H1 (cell line): ENCODE data around the gene ABLIM1. TPM values are rescaled to one million over a fixed set of nuclear protein-coding genes. Genes with fewer than 3 reads are reported as not detected.

ENCODE experiments used
- CTCF ChIA-PET: fragments of 300-600 bp; sonication (Branson Sonifier 250); formaldehyde crosslinking; loops from one replicate; lab custom pipeline; 2021; ENCODE audit not compliant: partially characterized antibody; lab: Charles Lee
- POLR2A ChIA-PET: fragments of 300-600 bp; sonication (Branson Sonifier 250); formaldehyde crosslinking; loops from one replicate; lab custom pipeline; 2021; ENCODE audit warnings: inconsistent platforms; ENCODE audit not compliant: partially characterized antibody; lab: Charles Lee
- DNase-seq, 2 experiments: peaks; one replicate each; pipeline versions ENCODE4 v3.0.0 to v3.0.0-alpha.2; 2010 to 2022; ENCODE audit warnings: low spot score in 2 of 2, low read depth in 1 of 2, mixed read lengths in 1 of 2
- FAIRE-seq: peaks from 2 replicates; lab custom pipeline; 2011; peaks lifted over from hg19 to GRCh38; lab: Jason Lieb, UNC
- H2AFZ ChIP-seq: 2 replicates; pipeline ENCODE4 v1.8.1; 2012; ENCODE audit warnings: low read length, inconsistent platforms
- H2AK5ac ChIP-seq: 2 replicates; pipeline ENCODE4 v1.6.1; 2013; ENCODE audit warnings: low read depth, low read length
- H2BK120ac ChIP-seq: replicated peaks from 2 replicates; pipeline ENCODE3; 2013; ENCODE audit warnings: low read depth, low read length, inconsistent platforms
- H2BK12ac ChIP-seq: 2 replicates; pipeline ENCODE4 v1.6.1; 2013; ENCODE audit warnings: low read depth, low read length
- H2BK15ac ChIP-seq: 2 replicates; pipeline ENCODE4 v1.6.1; 2013; ENCODE audit warnings: low read length
- H2BK20ac ChIP-seq: 2 replicates; pipeline ENCODE4 v1.6.1; 2013; ENCODE audit warnings: low read length
- H2BK5ac ChIP-seq: 2 replicates; pipeline ENCODE4 v1.6.1; 2013; ENCODE audit warnings: low read depth, low read length
- H3K14ac ChIP-seq: 2 replicates; pipeline ENCODE4 v1.6.1; 2013; ENCODE audit warnings: inconsistent platforms; ENCODE audit not compliant: insufficient read length
- H3K18ac ChIP-seq: 2 replicates; pipeline ENCODE4 v1.6.1; 2013; ENCODE audit warnings: low read length; ENCODE audit errors: extremely low read depth
- H3K23ac ChIP-seq: 2 replicates; pipeline ENCODE4 v1.6.1; 2013; ENCODE audit warnings: inconsistent platforms; ENCODE audit not compliant: insufficient read length
- H3K23me2 ChIP-seq: 2 replicates; pipeline ENCODE4 v1.6.1; 2013; ENCODE audit warnings: low read depth, low read length
- H3K27ac ChIP-seq: 2 replicates; pipeline ENCODE4 v1.6.1; 2011; ENCODE audit warnings: low read depth, low read length, inconsistent platforms
- H3K27me3 ChIP-seq, 4 experiments: replicated peaks in 1 of 4; 1 replicate in 1 of 4; 2 replicates in 3 of 4; pipeline versions ENCODE4 v1.6.1 to v1.8.1; 2011 to 2013; ENCODE audit warnings: low read length in 3 of 4, mild to moderate bottlenecking in 3 of 4, inconsistent platforms in 2 of 4, mixed read lengths in 2 of 4, moderate library complexity in 1 of 4; ENCODE audit not compliant: control insufficient read depth in 3 of 4, insufficient read depth in 3 of 4; ENCODE audit errors: extremely low read depth in 1 of 4
- H3K36me3 ChIP-seq, 4 experiments: 2 replicates each; pipeline versions ENCODE4 v1.6.1 to v1.8.1; 2011 to 2013; ENCODE audit warnings: mild to moderate bottlenecking in 4 of 4, low read length in 3 of 4, moderate library complexity in 2 of 4, control low read depth in 1 of 4, inconsistent platforms in 1 of 4; ENCODE audit not compliant: insufficient read depth in 4 of 4, control insufficient read depth in 2 of 4
- H3K4ac ChIP-seq: replicated peaks from 2 replicates; pipeline ENCODE3; 2013; ENCODE audit warnings: low read length, low read depth, mixed read lengths, inconsistent platforms; ENCODE audit not compliant: insufficient read length
- H3K4me1 ChIP-seq, 4 experiments: replicated peaks in 1 of 4; 1 replicate in 1 of 4; 2 replicates in 3 of 4; pipeline versions ENCODE4 v1.6.1 to v1.8.1; 2011 to 2013; ENCODE audit warnings: low read length in 3 of 4, inconsistent platforms in 2 of 4, mixed read lengths in 1 of 4; ENCODE audit not compliant: insufficient read depth in 4 of 4, control insufficient read depth in 3 of 4
- H3K4me2 ChIP-seq, 2 experiments: 2 replicates each; pipeline versions ENCODE4 v1.6.1 to v1.8.1; 2011 to 2013; ENCODE audit warnings: low read depth in 2 of 2, low read length in 2 of 2, control low read depth in 1 of 2, inconsistent platforms in 1 of 2, mild to moderate bottlenecking in 1 of 2; ENCODE audit not compliant: insufficient read depth in 1 of 2
- H3K4me3 ChIP-seq, 4 experiments: fragments of 200-600, 300-600 bp in 1 of 4; sonication (generic), shearing (Covaris generic), sonication (Bioruptor Twin) in 1 of 4; 2 replicates each; pipeline versions ENCODE4 v1.5.1 to v1.8.1; 2011 to 2016; ENCODE audit warnings: low read length in 4 of 4, low read depth in 3 of 4, control low read depth in 2 of 4, inconsistent platforms in 2 of 4, mild to moderate bottlenecking in 2 of 4, mixed read lengths in 1 of 4, moderate library complexity in 1 of 4; ENCODE audit not compliant: insufficient read depth in 2 of 4; ENCODE audit errors: extremely low read depth in 1 of 4
- H3K56ac ChIP-seq: replicated peaks from 2 replicates; pipeline ENCODE3; 2013; ENCODE audit warnings: low read depth, mild to moderate bottlenecking, mixed read lengths, low read length, inconsistent platforms; ENCODE audit not compliant: insufficient read length
- H3K79me1 ChIP-seq: 2 replicates; pipeline ENCODE4 v1.6.1; 2013; ENCODE audit warnings: low read depth, low read length, control low read depth
- H3K79me2 ChIP-seq, 2 experiments: 2 replicates each; pipeline versions ENCODE4 v1.6.1 to v1.8.1; 2012 to 2013; ENCODE audit warnings: low read length in 2 of 2, mild to moderate bottlenecking in 2 of 2, inconsistent platforms in 1 of 2; ENCODE audit not compliant: insufficient read depth in 2 of 2, control insufficient read depth in 1 of 2
- H3K9ac ChIP-seq, 4 experiments: replicated peaks in 1 of 4; 1 replicate in 1 of 4; 2 replicates in 3 of 4; pipeline versions ENCODE4 v1.6.1 to v1.8.1; 2011 to 2013; ENCODE audit warnings: low read depth in 3 of 4, low read length in 3 of 4, control low read depth in 2 of 4, mild to moderate bottlenecking in 2 of 4, moderate library complexity in 2 of 4, inconsistent platforms in 1 of 4; ENCODE audit errors: extremely low read depth in 1 of 4
- H3K9me3 ChIP-seq, 2 experiments: 2 replicates each; pipeline versions ENCODE4 v1.6.1 to v1.8.1; 2012 to 2013; ENCODE audit warnings: mild to moderate bottlenecking in 2 of 2, moderate library complexity in 2 of 2, control low read depth in 1 of 2, inconsistent platforms in 1 of 2, low read depth in 1 of 2, low read length in 1 of 2, mixed read lengths in 1 of 2; ENCODE audit not compliant: insufficient read depth in 2 of 2
- H4K20me1 ChIP-seq, 2 experiments: replicated peaks in 1 of 2; 2 replicates each; pipeline versions ENCODE3 to v1.8.1; 2011 to 2013; ENCODE audit warnings: inconsistent platforms in 2 of 2, low read length in 2 of 2, mild to moderate bottlenecking in 1 of 2; ENCODE audit not compliant: insufficient read depth in 2 of 2, control insufficient read depth in 1 of 2
- H4K5ac ChIP-seq: 2 replicates; pipeline ENCODE4 v1.6.1; 2013; ENCODE audit warnings: low read length, low read depth, mixed read lengths, inconsistent platforms; ENCODE audit not compliant: insufficient read length
- H4K8ac ChIP-seq: 2 replicates; pipeline ENCODE4 v1.8.0; 2013; ENCODE audit warnings: mild to moderate bottlenecking, moderate library complexity, low read length, inconsistent platforms; ENCODE audit not compliant: insufficient read depth; ENCODE audit errors: extremely low read depth
- H4K91ac ChIP-seq: replicated peaks from 2 replicates; pipeline ENCODE3; 2013; ENCODE audit warnings: low read length, mixed read lengths, inconsistent platforms; ENCODE audit not compliant: insufficient read length
- CBX5 ChIP-seq: fragments of 300-800, 300-1000 bp; sonication (generic); IDR thresholded peaks from 2 replicates; pipeline ENCODE4 v1.7.1; 2016; ENCODE audit warnings: antibody characterized with exemption, low read length, low read depth
- CHD1 ChIP-seq: IDR thresholded peaks from 2 replicates; pipeline ENCODE4 v1.6.1; 2012; ENCODE audit warnings: low read depth, low read length, improper control_type of control experiment
- CREB1 ChIP-seq: IDR thresholded peaks from 2 replicates; pipeline ENCODE4 v1.6.1; 2012; ENCODE audit warnings: inconsistent platforms
- EGR1 ChIP-seq: IDR thresholded peaks from 2 replicates; pipeline ENCODE4 v1.6.1; 2011; ENCODE audit warnings: low read depth, low read length, borderline replicate concordance
- EP300 ChIP-seq, 2 experiments: IDR thresholded peaks; 1 replicate in 1 of 2; 2 replicates in 1 of 2; pipeline ENCODE4 v1.6.1; 2011 to 2012; ENCODE audit warnings: low read depth in 2 of 2, low read length in 2 of 2, mild to moderate bottlenecking in 2 of 2, borderline replicate concordance in 1 of 2, inconsistent platforms in 1 of 2, moderate library complexity in 1 of 2
- POLR2AphosphoS5 ChIP-seq: IDR thresholded peaks from 2 replicates; pipeline ENCODE4 v1.6.1; 2011; ENCODE audit warnings: low read depth, low read length
- RFX5 ChIP-seq: IDR thresholded peaks from 2 replicates; pipeline ENCODE4 v1.6.1; 2011; ENCODE audit warnings: low read depth, low read length, improper control_type of control experiment, borderline replicate concordance
- SIX5 ChIP-seq: IDR thresholded peaks from 2 replicates; pipeline ENCODE4 v1.6.1; 2011; ENCODE audit warnings: mild to moderate bottlenecking, low read depth, low read length
- TAF1 ChIP-seq: IDR thresholded peaks from 2 replicates; pipeline ENCODE4 v1.6.1; 2011; ENCODE audit warnings: mild to moderate bottlenecking, low read depth, low read length
- TAF7 ChIP-seq: optimal IDR thresholded peaks from 2 replicates; pipeline ENCODE3; 2011; ENCODE audit warnings: low read depth, mild to moderate bottlenecking, inconsistent platforms, low read length, moderate library complexity, borderline replicate concordance
- TBP ChIP-seq: IDR thresholded peaks from 2 replicates; pipeline ENCODE4 v1.6.1; 2011; ENCODE audit warnings: low read depth, low read length, improper control_type of control experiment
- WGBS, 2 experiments: shearing (Covaris generic) in 1 of 2; methylation state at CpG; one replicate each; pipeline versions ENCODE4 v1.1.6 to v1.1.7; 2013 to 2015; ENCODE audit warnings: low lambda C conversion rate in 2 of 2, mixed read lengths in 2 of 2, inconsistent platforms in 1 of 2, low coverage in 1 of 2, missing lambda C conversion rate in 1 of 2; ENCODE audit not compliant: insufficient replicate concordance in 2 of 2, insufficient coverage in 1 of 2, insufficient read length in 1 of 2; ENCODE audit errors: extremely low coverage in 1 of 2, missing lambda C conversion rate in 1 of 2; 5-methylcytosine and 5-hydroxymethylcytosine counted together
- polyA plus RNA-seq, 7 experiments: library from polyadenylated mRNA; depleted of rRNA in 3 of 7; stranded (reverse) in 5 of 7; unstranded in 2 of 7; fragments of >200 nt in 5 of 7; fragments of 200-250 nt in 2 of 7; gene quantifications; 1 replicate in 5 of 7; 2 replicates in 1 of 7; 4 replicates in 1 of 7; pipeline versions ENCODE4 v1.2.1 to v1.2.3, GENCODE V29; 2011 to 2013; ENCODE audit warnings: missing spikeins in 2 of 7, mixed read lengths in 2 of 7
- total RNA-seq: library from RNA; stranded (reverse); fragmentation: NEBNext Ultra II Directional; extraction: Animal tissue kit (Norgen Biotek cat#: 25700); gene quantifications from 2 replicates; pipeline ENCODE4 v1.2.1, GENCODE V29; 2021
- TF ChIP-seq, protein P1 (sequence below): IDR thresholded peaks from 2 replicates; pipeline ENCODE4 v1.6.1; 2012; ENCODE audit warnings: low read length, inconsistent platforms
- TF ChIP-seq, protein P2 (sequence below): IDR thresholded peaks from 2 replicates; pipeline ENCODE4 v1.6.1; 2012; ENCODE audit warnings: inconsistent platforms

Gene ABLIM1
- total and polyA plus RNA-seq, 2 of the 8 experiments (the other 6 are each of a cell fraction or from before 2014, with no cell fraction given), result 51.2 to 51.7 TPM

DNA sequence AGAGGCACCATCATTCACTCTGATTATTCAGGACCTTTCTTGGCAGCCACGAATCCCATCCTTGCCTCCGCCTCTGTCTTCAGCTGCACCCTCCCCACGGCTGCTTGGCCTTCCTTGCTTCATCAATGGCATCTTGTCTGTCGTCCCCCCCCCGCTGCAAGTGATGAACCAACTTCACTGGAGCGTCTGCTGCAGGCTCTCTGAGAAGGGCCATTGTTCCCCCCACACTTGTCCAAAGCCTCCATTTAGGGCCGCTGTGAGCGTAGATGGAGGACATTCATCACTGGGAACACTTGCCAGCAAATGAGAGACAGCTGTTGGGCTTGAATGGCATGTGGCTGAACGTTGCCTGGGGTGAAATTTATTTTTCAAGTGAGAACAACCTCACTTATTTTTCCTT lies 273.9 kb downstream of the ABLIM1 start:
- Histone ChIP-seq H3K79me2 (no peaks in the 10 kb centered on the region), H3K9ac (no peak overlapping the region), H2BK15ac (no peak overlapping the region), H2AFZ (no peak overlapping the region), H3K23ac (no peak overlapping the region), H3K4me3 (no peak overlapping the region), H3K27me3 (no peaks in the 10 kb centered on the region), H4K20me1 (no peaks in the 10 kb centered on the region), H2BK12ac (no peak overlapping the region), H4K91ac (no peak overlapping the region), H3K4me1 (peaks cover 0 to 10% (median 1%) of the 10 kb centered on the region in 4 experiments; a peak in 3 of 7 replicates), H3K4me2 (no peak overlapping the region), H3K27ac (no peak overlapping the region), H3K36me3 (no peaks in the 10 kb centered on the region), H4K8ac (no peak overlapping the region), H4K5ac (no peak overlapping the region), H2AK5ac (no peak overlapping the region), H2BK20ac (no peak overlapping the region), H3K18ac (no peak overlapping the region), H2BK5ac (no peak overlapping the region), H2BK120ac (no peak overlapping the region), H3K14ac (no peak overlapping the region), H3K23me2 (no peaks in the 10 kb centered on the region), H3K9me3 (no peaks in the 10 kb centered on the region), H3K56ac (no peak overlapping the region), H3K4ac (no peak overlapping the region), H3K79me1 (no peaks in the 10 kb centered on the region)
- DNase-seq (no peak), FAIRE-seq (no peak)
- CTCF ChIA-PET, result interaction anchor here (1.5 to 13.0 kb wide), 5 partner anchors 12 to 144 kb away, joined by 3 to 209 read pairs (median 98); no protein-coding TSS in a partner anchor
- 91% methylated on average over 9 of the region's 9 CpGs; no CpG with 5 or more reads in 1 of the 2 experiments for WGBS, 2 experiments
- POLR2A ChIA-PET, result no interaction called here
- no peak for TF ChIP-seq CBX5
- TF ChIP-seq TAF7, result no peak
- TF ChIP-seq EGR1, result no peak
- TF ChIP-seq, protein P1, sequence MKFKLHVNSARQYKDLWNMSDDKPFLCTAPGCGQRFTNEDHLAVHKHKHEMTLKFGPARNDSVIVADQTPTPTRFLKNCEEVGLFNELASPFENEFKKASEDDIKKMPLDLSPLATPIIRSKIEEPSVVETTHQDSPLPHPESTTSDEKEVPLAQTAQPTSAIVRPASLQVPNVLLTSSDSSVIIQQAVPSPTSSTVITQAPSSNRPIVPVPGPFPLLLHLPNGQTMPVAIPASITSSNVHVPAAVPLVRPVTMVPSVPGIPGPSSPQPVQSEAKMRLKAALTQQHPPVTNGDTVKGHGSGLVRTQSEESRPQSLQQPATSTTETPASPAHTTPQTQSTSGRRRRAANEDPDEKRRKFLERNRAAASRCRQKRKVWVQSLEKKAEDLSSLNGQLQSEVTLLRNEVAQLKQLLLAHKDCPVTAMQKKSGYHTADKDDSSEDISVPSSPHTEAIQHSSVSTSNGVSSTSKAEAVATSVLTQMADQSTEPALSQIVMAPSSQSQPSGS, result no peak
- no peak for TF ChIP-seq EP300 (IDR thresholded peaks at IDR 0.05; ENCODE audit: borderline replicate concordance in 1 of 2, low read depth in 2 of 2, low read length in 2 of 2)
- TF ChIP-seq TBP, result no peak
- no peak for TF ChIP-seq POLR2AphosphoS5
- TF ChIP-seq SIX5, result no peak
- TF ChIP-seq CHD1, result no peak
- no peak for TF ChIP-seq RFX5
- TF ChIP-seq, protein P2, sequence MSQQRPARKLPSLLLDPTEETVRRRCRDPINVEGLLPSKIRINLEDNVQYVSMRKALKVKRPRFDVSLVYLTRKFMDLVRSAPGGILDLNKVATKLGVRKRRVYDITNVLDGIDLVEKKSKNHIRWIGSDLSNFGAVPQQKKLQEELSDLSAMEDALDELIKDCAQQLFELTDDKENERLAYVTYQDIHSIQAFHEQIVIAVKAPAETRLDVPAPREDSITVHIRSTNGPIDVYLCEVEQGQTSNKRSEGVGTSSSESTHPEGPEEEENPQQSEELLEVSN, result no peak
- TF ChIP-seq CREB1, result no peak
- no peak for TF ChIP-seq TAF1
